Liver (tissue), 9 donors: ENCODE results near the gene FARS2. TPM values are rescaled to one million over a fixed set of nuclear protein-coding genes. Genes with fewer than 3 reads are reported as not detected.

Source experiments
- DNase-seq: peaks from one replicate; pipeline ENCODE4 v3.0.0-alpha.2; 2017; ENCODE audit warnings: low spot score
- H3K27ac ChIP-seq, 2 donors: one replicate each; pipeline ENCODE4 v1.7.0; 2013; ENCODE audit warnings: inconsistent platforms in 2 of 2, low read length in 2 of 2, control low read depth in 1 of 2, low read depth in 1 of 2, mild to moderate bottlenecking in 1 of 2
- H3K27me3 ChIP-seq, 4 donors: one replicate each; pipeline versions ENCODE4 v1.6.1 to v1.7.0; 2013; ENCODE audit warnings: low read length in 3 of 4, inconsistent platforms in 1 of 4, mild to moderate bottlenecking in 1 of 4, moderate library complexity in 1 of 4; ENCODE audit not compliant: control insufficient read depth in 4 of 4, insufficient read depth in 4 of 4
- H3K36me3 ChIP-seq, 4 donors: one replicate each; pipeline versions ENCODE4 v1.6.1 to v1.7.0; 2013; ENCODE audit warnings: low read length in 3 of 4, mild to moderate bottlenecking in 3 of 4, low read depth in 1 of 4, moderate library complexity in 1 of 4; ENCODE audit not compliant: control insufficient read depth in 4 of 4, insufficient read depth in 3 of 4
- H3K4me1 ChIP-seq, 4 donors: one replicate each; pipeline versions ENCODE4 v1.6.1 to v1.7.0; 2013; ENCODE audit warnings: low read length in 3 of 4, mild to moderate bottlenecking in 3 of 4, moderate library complexity in 1 of 4; ENCODE audit not compliant: control insufficient read depth in 4 of 4, insufficient read depth in 4 of 4
- H3K4me3 ChIP-seq, 3 donors: one replicate each; pipeline versions ENCODE4 v1.6.1 to v1.7.0; 2013; ENCODE audit warnings: low read length in 3 of 3, control low read depth in 1 of 3, low read depth in 1 of 3, mild to moderate bottlenecking in 1 of 3
- H3K9ac ChIP-seq, 2 donors: one replicate each; pipeline ENCODE4 v1.7.0; 2013; ENCODE audit warnings: low read length in 2 of 2, mild to moderate bottlenecking in 2 of 2, moderate library complexity in 2 of 2, control low read depth in 1 of 2, low read depth in 1 of 2
- H3K9me3 ChIP-seq, 4 donors: one replicate each; pipeline versions ENCODE4 v1.6.1 to v1.7.0; 2013; ENCODE audit warnings: low read length in 3 of 4; ENCODE audit not compliant: control insufficient read depth in 4 of 4
- ATF3 ChIP-seq: IDR thresholded peaks from 2 replicates; pipeline ENCODE4 v1.6.1; 2016; ENCODE audit warnings: antibody characterized with exemption
- CTCF ChIP-seq: fragments of 150-350 bp; IDR thresholded peaks from 2 replicates; pipeline ENCODE4 v1.5.1; 2017; ENCODE audit warnings: improper control_type of control experiment, low read depth, low read length; ENCODE audit not compliant: missing input control
- FOXA1 ChIP-seq: IDR thresholded peaks from 2 replicates; pipeline ENCODE4 v1.6.1; 2016; ENCODE audit warnings: antibody characterized with exemption
- FOXA2 ChIP-seq: IDR thresholded peaks from 2 replicates; pipeline ENCODE4 v1.6.1; 2016; ENCODE audit warnings: antibody characterized with exemption
- GABPA ChIP-seq, 2 donors: IDR thresholded peaks in 1 of 2; conservative IDR thresholded peaks in 1 of 2; 2 replicates each; pipeline ENCODE4 v1.6.1; 2016; ENCODE audit warnings: antibody characterized with exemption in 2 of 2, mild to moderate bottlenecking in 1 of 2, moderate library complexity in 1 of 2
- HNF4A ChIP-seq, 2 donors: conservative IDR thresholded peaks; 2 replicates each; pipeline ENCODE4 v1.6.1; 2016; ENCODE audit warnings: antibody characterized with exemption in 2 of 2, mild to moderate bottlenecking in 2 of 2
- HNF4G ChIP-seq: IDR thresholded peaks from 2 replicates; pipeline ENCODE4 v1.6.1; 2016; ENCODE audit warnings: antibody characterized with exemption
- NR2F2 ChIP-seq: IDR thresholded peaks from 2 replicates; pipeline ENCODE4 v1.6.1; 2016; ENCODE audit warnings: antibody characterized with exemption
- RAD21 ChIP-seq, 2 donors: IDR thresholded peaks; 2 replicates each; pipeline ENCODE4 v1.6.1; 2016; ENCODE audit warnings: antibody characterized with exemption in 2 of 2, mild to moderate bottlenecking in 2 of 2
- SP1 ChIP-seq: IDR thresholded peaks from 2 replicates; pipeline ENCODE4 v1.6.1; 2018; ENCODE audit warnings: antibody characterized with exemption, mild to moderate bottlenecking
- TAF1 ChIP-seq: conservative IDR thresholded peaks from 2 replicates; pipeline ENCODE4 v1.6.1; 2016; ENCODE audit warnings: antibody characterized with exemption, mild to moderate bottlenecking
- WGBS: extraction: QIAGEN DNeasy Blood & Tissue Kit; methylation state at CpG from one replicate; pipeline ENCODE4 v1.1.7; 2013; 5-methylcytosine and 5-hydroxymethylcytosine counted together
- polyA plus RNA-seq, 2 donors: library from polyadenylated mRNA; stranded (reverse) in 1 of 2; unstranded in 1 of 2; fragments of 200-250 nt in 1 of 2; fragments of >200 nt in 1 of 2; fragmentation: Nextera tagmentation in 1 of 2; extraction: Ambion mirVana in 1 of 2; gene quantifications; one replicate each; pipeline versions ENCODE4 v1.2.1 to v1.2.3, GENCODE V29; 2013 to 2015
- total RNA-seq, 2 donors: library from RNA; depleted of rRNA; stranded (reverse); fragments of >200 nt; gene quantifications; one replicate each; pipeline ENCODE4 v1.2.3, GENCODE V29; 2014
- donor health status: healthy.
- donor health status: healthy.
- donor health status: healthy.
- donor health status: healthy.
- donor health status: healthy.

Gene FARS2
- total and polyA plus RNA-seq, 4 donors, result 7.8 to 25.9 (median 11.2) TPM

DNA sequence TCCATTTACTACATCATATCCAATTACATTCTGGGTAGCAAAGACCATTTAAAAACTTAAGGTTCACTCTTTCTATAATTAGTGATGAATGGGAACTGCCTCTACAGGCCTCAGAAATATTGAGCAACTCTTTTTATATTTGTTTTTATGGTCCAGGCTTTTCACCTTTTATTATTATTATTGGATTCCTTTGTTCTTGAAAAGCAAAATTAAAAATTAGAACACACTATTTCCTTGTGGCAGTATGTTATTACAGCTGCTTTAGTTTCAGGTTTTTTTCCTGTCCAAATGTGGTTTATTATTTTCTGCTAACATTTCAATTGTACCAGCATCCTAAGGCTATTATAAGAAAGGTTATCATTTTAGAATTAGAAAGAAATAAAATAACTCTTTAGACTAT, 150.1 kb downstream of the FARS2 start:
- Histone ChIP-seq H3K9ac (no peak overlapping the region), H3K9me3 (no peaks in the 10 kb centered on the region), H3K27ac (no peak overlapping the region)

GRCh38 chr6:5412017-5412416, 150.7 kb downstream of the FARS2 start:
- WGBS, result 91% methylated on average over 5 of the region's 5 CpGs
- H3K4me3 ChIP-seq, result no peak overlapping the region
- H3K9me3 ChIP-seq, result no peaks in the 10 kb centered on the region
- no peak for DNase-seq
- H3K36me3 ChIP-seq, result peaks cover 0 to 1% (median 0%) of the 10 kb centered on the region in 4 donors
- no peak overlapping the region for H3K9ac ChIP-seq
- H3K27ac ChIP-seq, result no peak overlapping the region
- no peaks in the 10 kb centered on the region for H3K4me1 ChIP-seq
- H3K27me3 ChIP-seq, result no peaks in the 10 kb centered on the region
- no peak for TF ChIP-seq RAD21 (IDR thresholded peaks at IDR 0.05)
- TF ChIP-seq HNF4G, result no peak
- TF ChIP-seq TAF1, result no peak
- no peak for TF ChIP-seq FOXA1
- TF ChIP-seq GABPA (IDR thresholded peaks at IDR 0.05 in 1 of 2, conservative IDR thresholded peaks at IDR 0.05 in 1 of 2), result no peak
- no peak for TF ChIP-seq SP1
- no peak for TF ChIP-seq HNF4A (conservative IDR thresholded peaks at IDR 0.05)

More for the DNA sequence above, 150.1 kb downstream of the FARS2 start:
- H3K36me3 ChIP-seq, result peaks cover 0 to 1% (median 0%) of the 10 kb centered on the region in 4 donors
- DNase-seq, result no peak
- no peak overlapping the region for H3K4me3 ChIP-seq
- TF ChIP-seq GABPA (IDR thresholded peaks at IDR 0.05 in 1 of 2, conservative IDR thresholded peaks at IDR 0.05 in 1 of 2) (no peak), NR2F2 (no peak)
- no peaks in the 10 kb centered on the region for H3K27me3 ChIP-seq
- no peaks in the 10 kb centered on the region for H3K4me1 ChIP-seq

- no peak overlapping the region for H3K27ac ChIP-seq
- no peaks in the 10 kb centered on the region for H3K9me3 ChIP-seq
- TF ChIP-seq GABPA (IDR thresholded peaks at IDR 0.05 in 1 of 2, conservative IDR thresholded peaks at IDR 0.05 in 1 of 2) (no peak), CTCF (no peak), HNF4G (no peak)
- WGBS, result 96% methylated on average over 7 of the region's 7 CpGs
- peaks cover 0 to 1% (median 0%) of the 10 kb centered on the region in 4 donors for H3K36me3 ChIP-seq
- no peaks in the 10 kb centered on the region for H3K27me3 ChIP-seq
- no peak for DNase-seq
- H3K4me1 ChIP-seq, result no peaks in the 10 kb centered on the region
- no peak overlapping the region for H3K4me3 ChIP-seq
- H3K9ac ChIP-seq, result no peak overlapping the region
Observed at GRCh38 chr6:5412663-5413062, 151.3 kb downstream of the FARS2 start.

DNA sequence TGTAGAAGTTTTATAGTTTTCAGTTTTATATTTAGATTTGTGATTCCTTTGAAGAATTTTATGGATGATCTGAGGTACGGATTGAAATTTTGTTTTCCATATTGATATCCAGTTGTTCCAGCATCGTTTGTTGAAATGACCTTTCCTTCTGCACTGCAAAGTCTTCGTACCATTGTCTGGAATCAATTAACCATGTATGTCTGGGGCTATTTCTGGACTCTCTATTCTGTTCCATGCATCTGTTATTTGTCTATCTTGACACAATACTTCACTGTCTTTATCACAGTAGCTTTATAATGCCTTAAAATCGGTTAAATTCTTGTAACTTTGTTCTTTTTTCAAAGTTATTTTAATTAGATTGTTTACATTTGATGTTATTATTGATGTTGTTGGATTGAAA, 154.9 kb downstream of the FARS2 start:
- no peak overlapping the region for H3K27ac ChIP-seq
- H3K4me1 ChIP-seq, result no peaks in the 10 kb centered on the region
- H3K27me3 ChIP-seq, result no peaks in the 10 kb centered on the region
- 94% methylated on average over 4 of the region's 4 CpGs for WGBS
- TF ChIP-seq TAF1, result no peak
- TF ChIP-seq ATF3, result no peak
- TF ChIP-seq HNF4G, result no peak
- no peak for TF ChIP-seq FOXA1
- no peak for TF ChIP-seq FOXA2
- TF ChIP-seq HNF4A (conservative IDR thresholded peaks at IDR 0.05), result no peak
- no peak for TF ChIP-seq GABPA (IDR thresholded peaks at IDR 0.05 in 1 of 2, conservative IDR thresholded peaks at IDR 0.05 in 1 of 2)
- no peak overlapping the region for H3K9ac ChIP-seq
- no peak overlapping the region for H3K4me3 ChIP-seq
- H3K36me3 ChIP-seq, result peaks cover 0 to 1% (median 0%) of the 10 kb centered on the region in 4 donors
- DNase-seq, result no peak
- H3K9me3 ChIP-seq, result no peaks in the 10 kb centered on the region
